Cardiac fibroblast (primary cell): Measurements from ENCODE around the gene KCNK3.
A peak's percentile ranks its signal among the peaks of the same experiment; 100 is the strongest.

Experiments
- DNase-seq, 2 donors: peaks; one replicate each; pipeline versions ENCODE4 v3.0.0 to v3.0.0-alpha.2; 2010; ENCODE audit warnings: low read depth in 2 of 2
- H3K4me3 ChIP-seq, 2 donors: replicated peaks in 1 of 2; 1 replicate in 1 of 2; 2 replicates in 1 of 2; pipeline ENCODE4 v1.5.1; 2011; ENCODE audit warnings: low read depth in 2 of 2, low read length in 2 of 2, mild to moderate bottlenecking in 2 of 2, moderate library complexity in 1 of 2
- CTCF ChIP-seq: IDR thresholded peaks from one replicate; pipeline ENCODE4 v1.5.1; 2011; ENCODE audit warnings: low read depth, mild to moderate bottlenecking, low read length, inconsistent platforms

The KCNK3 gene

GRCh38 chr2:26710743-26711456, 18.4 kb downstream of the KCNK3 start:
- DNase-seq: no peak
- no peak for TF ChIP-seq CTCF
- no peak overlapping the region for H3K4me3 ChIP-seq

GRCh38 chr2:26711457-26712161, 19.1 kb downstream of the KCNK3 start:
- no peak for DNase-seq
- H3K4me3 ChIP-seq: no peak overlapping the region
- TF ChIP-seq CTCF: no peak

- DNase-seq: peak in 1 of 2 donors; percentile 29
- no peak for TF ChIP-seq CTCF
- no peak overlapping the region for H3K4me3 ChIP-seq
Observed at GRCh38 chr2:26712486-26713465, 20.3 kb downstream of the KCNK3 start.

- TF ChIP-seq CTCF: no peak
- no peak overlapping the region for H3K4me3 ChIP-seq
- DNase-seq: no peak
Observed at GRCh38 chr2:26715528-26716270, 23.2 kb downstream of the KCNK3 start.

GRCh38 chr2:26716340-26716739, 23.8 kb downstream of the KCNK3 start:
- TF ChIP-seq CTCF: no peak
- no peak for DNase-seq
- no peak overlapping the region for H3K4me3 ChIP-seq

GRCh38 chr2:26716769-26717168, 24.2 kb downstream of the KCNK3 start:
- no peak overlapping the region for H3K4me3 ChIP-seq
- TF ChIP-seq CTCF: no peak
- no peak for DNase-seq
